NCI-H2171 (cell line): ENCODE measurements around the gene COX4I2.
"Not testable (repeated sequence)": the region's sequence is repeated elsewhere in the genome, so short reads cannot be mapped to it uniquely, and the experiment has no call there.

Experiments used
- DNase-seq: peaks from one replicate; lab custom pipeline; 2025; lab: John Stamatoyannopoulos, UW

The COX4I2 gene

DNA sequence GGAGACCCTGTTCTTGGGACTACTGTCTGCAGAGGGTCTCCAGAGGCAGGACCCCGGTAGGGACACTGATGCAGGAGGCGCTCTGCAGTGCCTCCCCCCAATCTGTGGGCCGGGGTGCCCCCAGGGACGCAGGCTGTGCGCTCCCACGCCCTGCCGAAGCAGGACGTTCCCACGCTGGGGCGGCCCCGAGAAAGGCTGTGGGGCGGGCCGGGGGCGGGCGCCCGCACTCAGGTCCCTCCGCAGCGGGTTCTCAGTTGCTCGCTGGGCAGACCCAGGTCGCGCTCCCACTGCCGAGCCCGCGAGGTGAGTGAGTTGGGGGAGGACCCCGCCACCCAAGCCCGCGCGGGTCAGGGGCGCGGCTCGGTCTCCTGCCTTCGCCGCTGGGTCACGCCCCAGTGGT, at the start of gene COX4I2:
Gene COX4I2, plus strand, starts transcription at position 253 of the 400 bp plus-strand sequence. CDS start 1,106 bp downstream, outside the sequence.
- DNase-seq = peak; percentile 33

DNA sequence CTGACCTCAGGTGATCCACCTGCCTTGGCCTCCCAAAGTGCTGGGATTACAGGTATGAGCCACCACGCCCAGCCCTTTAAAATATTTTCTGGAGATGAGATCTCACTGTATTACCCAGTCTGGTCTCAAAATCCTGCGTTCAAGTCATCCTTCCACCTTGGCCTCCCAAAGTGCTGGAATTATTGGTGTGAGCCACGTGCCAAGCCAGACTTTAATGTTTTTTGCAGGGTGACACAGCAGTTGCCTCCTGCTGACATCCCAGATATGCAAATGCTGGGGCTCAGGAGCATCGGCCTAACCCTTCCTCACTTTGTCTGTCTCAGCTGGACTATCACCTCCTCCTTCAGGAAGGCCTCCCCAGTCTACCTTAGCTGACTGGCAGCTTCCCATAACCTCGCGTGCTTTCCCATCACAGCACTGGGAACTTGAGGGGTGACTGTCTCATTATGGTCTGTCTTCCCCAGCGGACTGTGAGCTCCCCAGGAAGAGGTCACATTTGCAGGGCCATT, 46.9 kb upstream of the COX4I2 start:
- no peak for DNase-seq

DNA sequence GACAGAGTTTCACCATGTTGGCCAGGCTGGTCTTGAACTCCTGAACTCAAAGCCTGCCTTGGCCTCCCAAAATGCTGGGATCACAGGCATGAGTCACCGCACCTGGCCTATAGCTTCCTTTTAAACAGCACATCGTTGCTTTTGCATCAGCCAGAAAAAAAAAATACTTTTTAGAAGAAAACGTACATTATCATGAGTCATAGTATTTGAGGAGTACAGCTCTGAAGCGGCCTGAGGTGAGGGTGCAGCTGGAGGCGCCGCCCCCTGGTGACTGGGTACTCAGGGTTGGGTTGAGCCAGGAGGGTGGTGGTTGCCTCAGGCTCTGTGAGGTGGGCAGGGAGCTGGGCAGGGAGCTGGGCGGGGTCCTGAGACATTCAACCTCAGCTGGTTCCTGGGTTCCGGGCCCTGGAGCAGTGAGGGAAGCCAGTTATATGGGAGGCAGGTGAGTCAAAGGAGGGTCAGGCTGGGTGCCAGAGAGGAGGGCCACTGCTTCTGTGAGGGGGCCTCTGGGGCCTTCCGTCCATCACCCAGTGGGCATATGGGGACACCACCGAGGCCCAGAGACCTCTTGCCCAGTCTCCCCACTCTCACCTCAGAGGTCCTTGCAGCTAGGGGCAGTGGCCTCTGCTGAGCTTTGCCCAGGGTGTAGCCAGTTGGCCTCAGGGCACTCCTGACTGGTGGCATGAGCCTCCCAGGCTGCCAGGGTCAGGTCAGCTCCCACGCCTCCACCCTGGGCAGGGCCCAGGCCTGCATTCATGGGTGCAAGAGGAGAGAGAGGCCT, 44.3 kb upstream of the COX4I2 start:
- DNase-seq = no peak

DNA sequence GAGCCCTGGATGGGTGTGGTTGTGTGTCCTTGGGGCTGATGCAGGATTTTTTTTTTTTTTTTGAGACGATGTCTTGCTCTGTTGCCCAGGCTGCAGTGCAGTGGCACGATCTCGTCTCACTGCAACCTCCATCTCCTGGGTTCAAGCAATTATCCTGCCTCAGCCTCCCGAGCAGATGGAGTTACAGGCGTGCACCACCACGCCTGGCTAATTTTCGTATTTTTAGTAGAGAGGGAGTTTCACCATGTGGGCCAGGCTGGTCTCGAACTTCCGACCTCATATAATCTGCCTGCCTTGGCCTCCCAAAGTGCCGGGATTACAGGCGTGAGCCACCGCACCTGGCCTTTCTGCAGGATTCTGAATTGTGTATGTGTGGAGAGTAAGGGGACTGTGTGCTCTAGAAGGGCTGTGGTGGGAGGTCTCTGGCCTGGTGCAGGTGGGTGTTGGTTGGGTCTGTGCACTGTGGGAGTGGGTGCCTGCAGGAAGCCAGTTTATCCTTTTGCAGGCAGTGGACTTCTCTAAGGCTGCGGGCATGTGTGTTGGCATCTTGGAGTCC, 43.6 kb upstream of the COX4I2 start:
- DNase-seq = no peak

DNA sequence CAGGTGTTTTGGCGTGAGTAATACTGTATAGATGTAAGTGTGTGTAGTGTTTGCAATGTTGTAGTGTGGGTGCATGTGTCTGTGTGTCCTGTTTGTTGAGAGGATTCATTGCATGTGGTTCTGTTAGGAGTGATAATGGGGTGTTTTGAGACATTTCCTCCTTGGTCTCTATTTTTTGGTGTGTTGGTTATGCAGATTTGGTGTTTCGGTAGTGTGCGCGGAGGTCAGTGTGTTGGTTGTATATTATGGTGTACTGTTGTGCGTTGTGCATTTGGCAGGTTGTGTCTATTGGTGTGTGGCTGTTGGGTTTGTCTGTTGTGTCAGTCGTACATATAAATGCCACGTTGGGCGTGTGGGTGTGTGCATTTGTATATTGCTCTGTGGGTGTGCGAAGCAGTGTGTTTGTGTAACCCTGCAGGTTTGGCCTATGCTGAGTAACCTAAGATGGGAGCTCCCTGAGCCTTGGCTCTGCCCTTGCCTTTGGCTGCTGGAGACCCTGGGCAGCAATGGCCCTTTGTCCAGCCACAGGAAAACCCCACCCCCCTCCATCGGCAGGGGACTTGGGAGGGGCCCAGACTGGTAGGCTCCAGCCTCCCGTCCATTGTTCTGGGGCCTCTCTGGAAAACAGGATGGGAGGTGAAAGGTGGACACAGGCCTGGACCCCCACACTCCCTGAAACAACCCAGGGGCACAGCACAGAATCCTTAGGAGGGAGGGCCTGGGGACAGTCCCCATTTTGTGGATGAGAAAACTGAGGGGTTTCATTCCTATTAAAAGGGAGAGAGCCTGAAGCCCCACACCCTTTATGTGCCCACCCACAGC, 42.9 kb upstream of the COX4I2 start:
- DNase-seq = no peak

DNA sequence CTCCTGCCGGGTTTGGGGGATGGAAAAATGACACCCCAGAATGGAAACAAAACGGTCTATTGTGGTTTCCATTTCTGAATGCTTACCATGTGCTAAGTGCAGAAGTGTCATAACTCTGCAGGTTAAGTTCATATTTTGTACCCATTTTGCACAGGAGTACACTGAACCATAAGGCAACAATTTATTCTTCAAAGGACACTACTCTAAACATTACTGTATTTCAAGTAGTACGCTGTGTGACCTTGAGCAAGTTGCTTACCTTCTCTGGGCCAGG, 42.4 kb upstream of the COX4I2 start:
- DNase-seq = no peak

DNA sequence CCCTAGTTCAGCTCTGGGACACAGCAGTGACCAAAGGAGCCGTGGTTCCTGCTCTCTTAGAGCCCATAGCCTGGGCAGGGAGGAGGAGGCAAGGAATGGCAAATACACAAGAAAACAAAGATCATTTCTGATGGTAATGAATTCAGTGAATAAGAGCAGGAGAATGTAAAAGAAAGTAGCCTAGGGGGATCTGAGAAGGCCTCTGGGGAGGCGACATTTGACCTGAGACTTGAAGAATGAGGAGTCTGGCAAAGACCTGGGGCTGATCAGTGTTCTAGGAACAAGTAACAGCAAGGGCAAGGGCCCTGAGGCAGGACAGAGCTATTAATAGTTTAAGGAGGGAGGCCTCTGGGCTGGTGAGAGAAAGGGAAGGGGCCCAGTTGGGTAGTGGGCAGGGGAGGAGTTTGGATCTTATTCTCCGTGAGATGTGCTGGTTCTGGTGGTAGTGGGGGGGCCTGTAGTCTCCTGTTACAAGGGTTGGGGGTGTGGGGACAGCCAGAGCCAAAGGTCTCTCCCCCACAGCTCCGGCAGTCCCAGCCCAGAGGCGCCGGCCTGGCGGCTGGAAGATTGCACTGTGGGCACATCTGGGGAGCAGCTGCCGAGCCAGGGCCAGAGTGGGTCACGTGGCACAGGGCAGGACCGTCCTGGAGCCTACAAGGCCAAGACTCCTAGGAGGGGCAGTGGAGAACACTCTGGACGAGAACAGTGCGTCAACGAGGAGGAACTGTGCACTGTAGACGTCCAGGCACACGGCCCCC, 41.9 kb upstream of the COX4I2 start:
- no peak for DNase-seq

DNA sequence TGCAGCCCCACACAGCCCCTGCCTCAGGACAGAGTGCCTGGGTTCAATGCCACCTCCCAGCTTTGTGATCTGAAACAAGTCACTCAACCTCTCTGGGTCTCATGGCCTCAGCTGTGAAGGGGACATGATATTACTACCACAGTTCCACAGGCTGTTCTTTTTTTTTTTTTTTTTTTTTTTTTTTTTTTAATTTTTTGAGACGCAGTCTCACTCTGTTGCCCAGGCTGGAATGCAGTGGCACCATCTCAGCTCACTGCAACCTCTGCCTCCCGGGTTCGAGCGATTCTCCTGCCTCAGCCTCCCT, 41.3 kb upstream of the COX4I2 start:
- DNase-seq = not testable (repeated sequence)

DNA sequence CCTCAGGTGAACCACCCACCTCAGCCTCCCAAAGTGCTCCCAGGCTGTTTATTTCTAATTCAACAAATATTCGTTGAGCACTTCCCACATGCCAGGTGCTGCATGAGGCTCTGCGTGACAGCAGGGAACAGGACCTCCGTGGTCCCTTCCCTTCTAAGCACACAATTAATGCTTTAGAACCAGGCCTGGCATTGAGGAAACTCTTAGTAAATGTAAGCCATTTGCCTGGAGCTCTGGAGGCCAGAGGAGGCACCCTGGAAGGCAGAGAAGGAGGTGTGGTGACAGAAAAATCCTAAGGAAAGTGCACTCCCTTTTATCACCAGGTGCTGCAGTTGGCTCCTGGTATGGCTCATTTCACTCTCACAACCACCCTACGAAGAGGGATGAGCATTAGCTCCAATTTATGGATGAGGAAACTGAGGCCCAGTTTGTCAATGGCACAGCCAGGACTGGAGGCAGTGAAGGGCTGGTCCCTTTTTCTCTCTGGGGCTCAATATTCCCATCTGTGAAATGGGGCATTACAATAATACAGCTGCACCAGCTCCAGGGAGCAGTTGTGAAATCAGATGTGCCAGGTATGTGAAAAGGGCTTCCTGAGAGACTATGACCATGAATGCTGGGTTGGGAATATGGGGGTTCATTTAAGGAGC, 40.8 kb upstream of the COX4I2 start:
- no peak for DNase-seq

DNA sequence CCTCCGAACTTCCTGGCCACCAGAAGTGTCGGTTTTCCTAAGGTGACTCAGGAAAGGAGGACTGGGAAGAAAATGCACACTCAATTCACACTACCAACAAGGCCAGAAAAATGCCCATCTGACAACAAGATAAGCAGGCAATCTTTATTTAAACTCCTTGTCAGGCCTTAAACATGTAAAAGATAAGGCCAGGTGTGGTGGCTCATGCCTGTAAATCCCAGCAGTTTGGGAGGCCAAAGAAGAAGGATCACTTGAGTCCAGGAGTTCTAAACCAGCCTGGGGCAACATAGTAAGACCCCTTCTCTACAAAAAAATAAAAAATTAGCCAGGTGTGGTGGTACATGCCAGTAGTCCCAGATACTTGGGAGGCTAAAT, 40.2 kb upstream of the COX4I2 start:
- DNase-seq = no peak

DNA sequence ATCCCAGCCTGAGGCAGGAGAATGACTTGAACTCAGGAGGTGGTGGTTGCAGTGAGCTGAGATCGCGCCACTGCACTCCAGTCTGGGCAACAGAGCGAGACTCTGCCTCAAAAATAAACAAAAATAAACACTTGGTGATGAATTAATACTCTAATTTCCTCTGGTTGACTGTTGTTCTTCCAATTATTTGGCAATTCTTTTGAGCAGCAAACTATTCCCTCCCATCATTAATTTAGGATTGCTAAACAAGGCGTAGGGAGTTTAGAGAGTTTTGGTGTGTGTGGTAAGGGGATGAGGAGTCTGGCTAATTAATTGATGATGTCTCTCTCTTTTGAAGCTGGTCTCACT, 35.3 kb upstream of the COX4I2 start:
- no peak for DNase-seq

DNA sequence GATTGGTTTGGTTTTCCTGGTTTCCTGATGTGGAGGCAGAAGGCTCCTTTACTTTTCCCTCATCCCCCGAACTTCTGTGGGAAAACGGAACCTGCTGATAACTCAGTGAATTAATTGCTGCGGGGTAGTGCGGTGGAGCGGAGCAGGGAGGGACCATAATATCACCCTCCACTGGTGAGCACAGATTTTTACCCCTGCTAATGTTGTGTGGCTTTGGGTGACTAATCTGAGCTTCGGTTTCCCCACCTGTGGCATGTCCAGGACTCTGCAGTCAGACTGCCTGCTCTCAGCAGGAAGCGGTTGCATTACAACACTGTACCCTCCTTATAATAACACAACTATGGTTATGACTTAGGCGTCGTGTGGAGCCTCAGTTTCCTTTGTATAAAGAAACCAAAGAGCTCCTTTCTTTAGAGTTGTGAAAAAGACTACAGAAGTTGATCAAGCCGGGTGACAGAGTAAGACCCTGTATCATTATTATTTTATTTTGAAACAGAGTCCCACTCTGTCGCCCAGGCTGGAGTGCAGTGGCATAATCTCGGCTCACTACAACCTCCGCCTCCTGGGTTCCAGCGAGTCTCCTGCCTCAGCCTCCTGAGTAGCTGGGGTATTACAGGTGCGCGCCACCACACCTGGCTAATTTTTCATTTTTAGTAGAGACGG, 34.8 kb upstream of the COX4I2 start:
- no peak for DNase-seq

DNA sequence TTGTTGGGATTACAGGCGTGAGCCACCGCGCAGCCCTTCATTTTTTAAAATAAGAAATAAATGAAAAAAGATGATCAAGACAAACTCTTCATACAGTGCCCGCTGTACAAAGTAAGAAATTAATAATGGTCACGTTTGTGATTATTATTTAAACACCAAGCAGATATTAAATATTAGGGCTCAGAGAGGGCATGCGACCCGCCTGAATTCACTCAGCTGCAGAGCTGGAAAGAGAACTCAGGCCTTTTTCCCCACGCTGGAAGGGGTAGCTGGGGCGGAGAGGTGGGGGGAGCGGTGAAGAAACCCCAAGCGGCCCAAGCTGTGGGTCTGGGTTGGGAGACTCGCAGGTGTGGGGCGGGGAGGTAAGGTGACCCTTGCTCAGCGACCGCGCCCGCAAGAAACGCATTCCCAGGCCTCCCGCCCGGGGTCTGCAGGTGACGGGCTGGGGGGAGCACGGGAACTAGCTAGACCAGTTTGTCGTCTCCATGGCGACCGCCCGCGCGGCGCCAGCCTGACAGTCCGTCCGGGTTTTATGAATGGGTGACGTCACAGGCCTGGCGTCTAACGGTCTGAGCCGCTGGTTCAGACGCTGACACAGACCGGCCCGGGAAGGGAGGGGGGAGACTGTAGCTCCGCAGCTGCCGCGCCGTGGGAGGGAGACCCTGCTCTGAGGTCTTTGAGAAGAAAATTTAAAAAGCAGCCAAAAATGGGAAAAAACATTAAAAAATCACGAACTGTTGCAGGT, 33.7 kb upstream of the COX4I2 start:
- DNase-seq = peak; percentile 100

DNA sequence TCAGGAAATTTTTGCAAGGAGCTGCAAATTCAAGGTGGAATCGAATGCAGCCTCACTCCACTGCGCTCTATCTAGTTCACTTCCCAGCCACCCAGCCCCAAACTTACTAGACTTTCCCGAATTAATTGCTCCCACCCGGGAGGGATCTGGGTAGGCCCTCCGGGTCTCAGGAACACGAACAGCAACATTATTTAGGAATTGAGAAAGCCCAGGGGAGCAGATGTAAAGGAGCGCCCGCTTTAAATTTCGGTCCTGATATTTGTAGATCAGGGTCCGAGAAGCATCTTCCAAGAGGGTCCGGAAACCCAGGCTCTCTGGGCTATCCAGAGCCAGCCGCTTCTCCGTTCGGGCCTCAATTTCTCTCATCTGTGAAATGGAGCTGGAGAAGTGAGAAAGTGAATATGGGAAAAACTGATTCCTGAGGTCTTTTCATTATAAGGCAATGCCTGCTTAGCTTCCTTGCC, 33.1 kb upstream of the COX4I2 start:
- peak; percentile 74 for DNase-seq

DNA sequence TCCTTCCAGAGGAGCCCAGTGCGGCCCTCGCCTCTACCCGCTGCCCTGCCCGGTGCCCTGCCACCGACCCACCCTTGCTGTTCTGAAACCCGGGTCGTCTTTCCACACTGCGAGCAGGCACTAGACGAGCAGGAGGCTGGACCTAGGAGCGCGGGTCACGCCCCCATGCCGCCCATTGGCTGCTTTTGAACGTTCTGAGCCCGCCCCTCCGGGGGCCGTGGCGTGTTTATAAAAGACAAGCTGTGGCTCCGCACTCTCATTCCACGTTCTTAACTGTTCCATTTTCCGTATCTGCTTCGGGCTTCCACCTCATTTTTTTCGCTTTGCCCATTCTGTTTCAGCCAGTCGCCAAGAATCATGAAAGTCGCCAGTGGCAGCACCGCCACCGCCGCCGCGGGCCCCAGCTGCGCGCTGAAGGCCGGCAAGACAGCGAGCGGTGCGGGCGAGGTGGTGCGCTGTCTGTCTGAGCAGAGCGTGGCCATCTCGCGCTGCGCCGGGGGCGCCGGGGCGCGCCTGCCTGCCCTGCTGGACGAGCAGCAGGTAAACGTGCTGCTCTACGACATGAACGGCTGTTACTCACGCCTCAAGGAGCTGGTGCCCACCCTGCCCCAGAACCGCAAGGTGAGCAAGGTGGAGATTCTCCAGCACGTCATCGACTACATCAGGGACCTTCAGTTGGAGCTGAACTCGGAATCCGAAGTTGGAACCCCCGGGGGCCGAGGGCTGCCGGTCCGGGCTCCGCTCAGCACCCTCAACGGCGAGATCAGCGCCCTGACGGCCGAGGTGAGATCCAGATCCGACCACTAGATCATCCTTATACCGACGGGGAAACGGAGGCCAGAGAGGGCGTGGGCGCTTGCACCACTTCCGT, 32.4 kb upstream of the COX4I2 start, which contains the start of gene ID1:
Gene ID1, plus strand, starts transcription at position 259 of the 871 bp plus-strand sequence. Its CDS starts 99 bp downstream, at position 358.
- DNase-seq = peak; percentile 100

DNA sequence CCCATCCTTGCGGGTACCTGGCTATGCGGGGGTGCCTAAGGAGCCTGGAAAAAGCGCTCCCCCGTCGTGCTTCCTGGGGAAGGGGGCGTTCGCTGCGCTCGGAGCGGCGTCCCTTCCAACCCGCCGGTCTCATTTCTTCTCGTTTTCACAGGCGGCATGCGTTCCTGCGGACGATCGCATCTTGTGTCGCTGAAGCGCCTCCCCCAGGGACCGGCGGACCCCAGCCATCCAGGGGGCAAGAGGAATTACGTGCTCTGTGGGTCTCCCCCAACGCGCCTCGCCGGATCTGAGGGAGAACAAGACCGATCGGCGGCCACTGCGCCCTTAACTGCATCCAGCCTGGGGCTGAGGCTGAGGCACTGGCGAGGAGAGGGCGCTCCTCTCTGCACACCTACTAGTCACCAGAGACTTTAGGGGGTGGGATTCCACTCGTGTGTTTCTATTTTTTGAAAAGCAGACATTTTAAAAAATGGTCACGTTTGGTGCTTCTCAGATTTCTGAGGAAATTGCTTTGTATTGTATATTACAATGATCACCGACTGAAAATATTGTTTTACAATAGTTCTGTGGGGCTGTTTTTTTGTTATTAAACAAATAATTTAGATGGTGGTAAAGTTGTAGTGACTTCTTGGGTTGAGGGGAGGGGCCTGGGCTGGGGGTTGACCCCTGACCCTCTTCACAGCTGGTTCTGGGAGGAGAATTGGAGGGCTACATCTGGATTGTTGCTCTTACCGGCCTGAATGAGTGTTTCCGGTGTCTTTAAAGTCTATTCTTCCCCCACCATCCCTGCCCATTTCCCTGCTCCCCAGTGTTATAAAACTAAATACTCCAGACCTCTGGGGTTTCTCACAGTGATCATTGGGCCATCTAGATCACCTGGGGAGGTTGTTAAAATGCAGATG, 31.6 kb upstream of the COX4I2 start:
- no peak for DNase-seq

DNA sequence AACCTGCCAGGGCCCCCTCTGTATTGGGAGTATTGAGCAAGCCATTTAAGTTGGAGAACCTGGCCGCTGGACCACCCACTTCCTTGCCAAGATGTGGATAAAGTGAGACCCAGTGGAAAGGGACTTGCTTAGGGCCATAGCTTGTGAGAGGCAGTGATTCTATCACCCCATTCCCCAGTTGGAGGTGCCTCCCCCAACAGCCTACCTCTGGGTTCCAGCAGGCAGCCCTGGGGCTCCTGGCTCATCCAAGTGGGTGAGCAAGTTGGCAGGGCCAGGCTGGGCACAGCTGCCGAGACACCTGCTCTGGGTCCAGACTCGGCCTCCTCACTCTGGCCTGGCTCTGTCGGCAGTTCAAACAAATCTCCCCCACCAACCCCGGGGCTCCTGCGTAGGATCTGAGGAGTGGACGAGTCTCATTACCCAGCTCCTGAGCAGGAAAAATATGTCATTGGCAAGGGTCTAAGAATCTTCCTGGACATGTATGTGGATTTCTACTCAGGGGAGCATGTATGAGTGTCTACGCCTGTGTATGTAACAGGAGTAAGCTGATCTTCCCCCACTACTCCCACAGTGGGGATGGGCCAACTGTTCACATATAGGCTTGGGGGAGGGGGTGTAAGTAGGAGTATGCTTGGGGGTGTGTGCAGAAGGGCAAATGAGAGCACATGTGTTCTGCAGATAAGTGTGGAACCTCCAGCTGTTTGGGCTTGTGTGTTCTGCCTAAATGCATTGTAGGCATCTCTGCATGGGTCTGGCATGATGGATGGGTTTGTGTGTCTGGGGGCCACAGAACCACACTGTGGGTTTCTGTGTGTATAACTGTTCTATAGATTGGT, 30.7 kb upstream of the COX4I2 start:
- DNase-seq = peak; percentile 90
